Amygdala (tissue), 56 donors: ENCODE data around the gene CACHD1.

Experiments
- DNase-seq, 56 donors: peaks; one replicate each; lab custom pipeline; 2025; lab: John Stamatoyannopoulos, UW

CACHD1 gene

DNA sequence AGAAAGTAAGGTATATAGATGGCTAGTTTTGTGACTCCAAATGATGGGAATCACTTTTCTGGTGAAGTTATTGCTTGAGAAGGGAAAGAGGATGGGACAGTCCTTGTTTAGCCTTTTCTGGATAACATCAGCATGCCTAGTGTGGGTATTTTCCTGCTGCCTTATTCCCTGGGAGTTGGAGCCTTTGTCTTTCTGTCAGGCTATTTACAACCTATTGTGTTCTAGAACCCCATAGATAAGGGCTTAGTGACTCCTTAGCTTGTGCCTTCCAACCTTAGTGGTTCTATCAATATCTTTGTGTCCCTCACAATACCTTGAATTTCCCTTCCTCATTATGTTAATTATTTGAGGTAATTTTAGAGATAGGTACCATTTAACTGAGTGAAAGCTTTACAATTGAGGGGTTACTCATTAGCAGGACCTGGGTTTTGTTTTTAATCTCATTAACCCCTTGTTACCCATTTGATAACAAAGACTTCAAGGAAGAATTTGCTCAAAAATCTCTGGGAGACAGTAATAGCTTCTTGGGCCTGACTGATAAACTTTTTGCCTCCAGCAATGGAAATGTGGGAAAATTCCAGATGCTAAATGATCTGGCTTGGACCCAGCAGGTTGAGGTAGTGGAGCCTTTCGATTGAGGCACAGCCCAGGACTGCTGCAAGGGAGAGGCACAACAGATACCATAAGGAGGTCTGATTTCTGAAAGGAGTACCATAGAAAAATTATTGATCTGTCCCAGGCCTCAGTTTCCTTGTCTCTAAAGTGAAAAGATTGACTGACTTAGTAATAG is 49.0 kb downstream of the CACHD1 start:
- no peak for DNase-seq

DNA sequence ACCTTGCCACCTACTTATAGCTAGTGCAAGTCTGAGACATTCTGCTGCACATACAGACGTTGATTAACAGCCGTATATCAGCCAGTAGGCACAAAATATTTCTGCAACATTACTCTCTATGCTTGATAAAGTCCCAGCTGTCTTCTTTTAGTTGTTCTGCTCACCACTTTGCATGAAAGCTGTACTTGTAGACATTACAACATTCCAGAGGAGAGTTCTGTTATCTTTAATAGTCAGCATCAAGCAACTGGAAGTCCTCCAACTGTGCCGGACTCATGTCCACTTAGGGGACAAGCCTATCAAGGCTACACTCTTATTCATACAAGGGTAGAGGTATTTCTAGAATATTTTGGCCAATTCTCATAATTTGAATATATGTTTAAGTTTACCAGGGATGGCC is 50.0 kb downstream of the CACHD1 start:
- no peak for DNase-seq

DNA sequence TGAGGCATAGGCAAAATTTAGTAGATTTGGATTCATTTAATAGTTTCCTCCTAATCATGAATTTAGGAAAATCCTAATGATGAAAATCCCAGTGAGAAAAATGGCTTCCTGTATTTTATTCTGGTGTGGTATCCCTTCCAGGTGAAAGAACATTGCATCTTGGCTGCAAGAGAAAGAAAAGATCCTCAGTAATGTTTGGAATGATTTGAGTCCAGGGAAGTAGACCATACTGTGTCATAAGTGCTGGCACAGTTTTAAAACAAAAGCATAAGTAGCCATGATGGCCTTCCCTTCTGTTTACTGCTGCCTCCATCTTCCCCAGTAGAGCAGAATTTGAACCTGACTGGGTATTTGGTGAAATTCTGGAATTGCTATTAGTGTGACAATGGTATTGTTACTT is 52.8 kb downstream of the CACHD1 start:
- DNase-seq, result no peak

DNA sequence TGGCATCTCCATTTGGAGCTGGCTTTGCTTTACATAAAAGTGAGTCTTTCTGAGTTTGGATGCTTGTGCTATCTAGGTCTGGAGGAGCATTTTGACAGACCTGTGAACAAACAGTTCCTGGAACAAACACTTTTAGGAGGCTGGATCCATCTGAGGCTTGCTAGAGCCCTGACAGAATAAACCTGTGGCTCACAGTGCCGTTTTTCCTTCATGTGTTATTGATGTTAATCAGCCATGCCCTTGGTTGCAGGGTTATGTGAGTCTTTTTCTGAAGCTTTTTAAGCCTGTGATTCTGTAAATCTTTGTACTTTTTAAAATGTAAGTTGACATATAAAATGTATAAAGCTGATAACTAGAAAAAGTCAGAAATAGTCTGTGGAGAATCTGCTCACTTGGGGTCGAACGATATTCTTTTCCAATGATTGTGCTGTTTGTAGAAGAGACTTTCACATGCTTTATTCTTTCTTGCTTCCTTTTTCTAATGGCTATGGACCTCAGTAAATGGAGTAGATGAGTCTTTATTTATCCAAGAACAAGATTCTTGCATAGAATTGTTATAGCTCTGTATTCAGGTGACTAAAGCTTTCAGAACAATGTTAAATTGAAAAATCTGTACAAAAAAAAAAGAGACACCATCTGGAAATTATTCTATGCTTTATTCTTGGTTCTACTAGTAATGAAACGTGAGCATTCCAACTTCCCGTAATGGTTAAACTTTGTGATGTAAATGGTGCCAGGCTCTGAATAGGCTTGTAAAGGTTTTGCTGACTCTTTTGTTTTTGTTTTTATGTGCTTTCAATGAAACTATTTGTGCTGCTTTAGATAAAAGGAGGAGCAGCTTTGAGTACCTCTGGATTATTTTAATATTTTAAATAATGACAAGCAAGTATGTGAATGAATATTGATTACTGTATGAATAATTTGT is 53.7 kb downstream of the CACHD1 start:
- DNase-seq, result no peak

DNA sequence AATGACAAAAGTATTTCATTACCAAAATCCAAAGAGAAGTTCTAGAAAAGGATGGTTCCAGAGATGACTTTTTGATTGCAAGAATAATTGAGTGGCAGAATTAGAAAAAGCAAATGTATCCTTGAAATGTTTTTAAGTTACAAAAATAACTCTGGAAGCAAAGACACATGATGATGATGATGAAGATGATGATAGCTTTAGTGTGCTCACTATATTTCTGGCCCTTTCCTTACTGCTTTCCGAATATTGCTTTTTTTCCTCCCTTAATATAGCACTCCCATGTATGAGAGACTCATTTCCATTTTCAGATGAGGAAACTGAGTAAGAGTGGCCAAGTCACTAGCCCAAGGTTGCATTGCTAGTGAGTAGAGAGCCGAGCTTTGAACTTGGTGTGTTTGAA is 54.7 kb downstream of the CACHD1 start:
- no peak for DNase-seq

DNA sequence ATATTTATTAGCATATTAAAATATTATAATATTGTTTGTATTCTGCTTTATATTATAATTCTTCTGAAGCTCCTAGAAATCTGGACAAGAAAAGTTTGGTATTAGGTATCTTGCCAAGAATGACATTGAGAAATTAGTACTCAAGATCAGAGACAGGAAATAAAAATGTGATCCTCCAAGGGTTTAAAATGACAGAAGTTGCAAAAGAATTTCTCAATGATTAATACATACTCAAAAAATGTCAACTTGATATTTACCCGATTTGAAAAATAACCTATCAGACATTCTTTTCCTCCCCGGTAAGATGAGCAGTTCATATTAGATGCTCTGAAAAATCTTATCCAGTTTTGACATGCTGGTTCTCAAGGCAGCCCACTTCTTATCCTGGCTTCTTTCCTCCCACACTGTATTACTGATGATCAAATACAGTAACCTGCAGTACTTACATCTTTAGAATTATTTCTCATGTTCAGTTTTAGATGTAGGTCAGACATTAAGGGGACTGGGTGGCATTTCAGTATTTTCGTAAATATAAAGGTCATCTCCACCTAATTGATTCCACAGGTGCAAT is 55.3 kb downstream of the CACHD1 start:
- DNase-seq, result no peak

DNA sequence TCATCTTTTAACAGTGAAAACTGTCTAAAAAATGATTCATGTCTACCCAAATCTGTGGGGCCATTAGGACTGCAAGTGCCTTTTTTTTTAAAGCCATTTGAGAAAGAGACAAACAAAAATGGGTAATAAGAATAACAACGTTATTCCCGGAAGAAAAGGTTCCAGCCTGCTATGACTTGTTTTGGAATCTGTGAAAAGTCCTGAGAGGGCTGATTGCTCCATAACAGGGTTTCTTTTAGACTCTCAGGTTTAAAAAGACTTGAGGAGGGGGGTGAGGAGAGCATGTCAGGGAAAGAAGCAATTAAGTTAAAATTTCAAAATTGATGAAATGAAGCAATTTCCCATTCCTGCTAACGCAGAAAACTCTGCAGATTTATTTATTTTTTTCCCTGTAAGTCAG is 56.4 kb downstream of the CACHD1 start:
- no peak for DNase-seq

DNA sequence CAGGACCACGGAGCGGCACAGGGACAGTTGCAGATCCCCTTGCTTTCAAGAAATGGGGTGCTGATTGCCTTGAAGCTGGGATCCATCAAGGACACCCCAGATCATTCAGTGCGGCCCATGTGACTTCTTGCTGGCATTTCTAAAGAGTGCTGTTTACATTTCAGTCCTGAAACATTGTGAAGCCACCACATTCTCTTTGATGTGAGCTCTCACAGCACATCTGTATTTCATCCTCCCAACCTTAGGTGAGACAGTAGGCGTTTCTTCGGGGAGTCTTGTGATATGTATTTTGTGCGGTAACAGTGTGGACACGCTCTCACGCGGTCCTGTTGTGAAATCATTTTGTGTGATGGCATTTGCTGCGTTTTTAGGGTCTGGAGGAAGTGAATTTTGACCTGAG is 57.2 kb downstream of the CACHD1 start:
- no peak for DNase-seq

DNA sequence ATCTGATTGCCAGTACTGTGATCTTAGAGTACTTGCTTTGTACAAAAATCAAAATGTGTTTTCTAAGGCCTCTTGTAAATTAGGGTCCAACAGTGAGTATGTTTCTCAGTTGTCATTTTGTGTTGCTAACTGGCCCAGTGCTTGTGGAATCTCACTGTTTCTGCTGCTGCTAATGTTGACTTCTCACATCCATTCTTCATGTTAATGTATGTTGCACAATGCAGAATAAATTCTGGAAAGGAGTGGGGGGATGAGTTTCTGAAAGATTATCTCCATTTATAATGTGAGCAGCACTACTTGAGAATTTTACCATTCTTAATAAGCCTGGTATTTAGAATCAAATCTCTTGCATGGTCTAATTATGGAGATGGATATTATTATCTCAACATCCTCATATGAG is 57.9 kb downstream of the CACHD1 start:
- DNase-seq, result no peak

DNA sequence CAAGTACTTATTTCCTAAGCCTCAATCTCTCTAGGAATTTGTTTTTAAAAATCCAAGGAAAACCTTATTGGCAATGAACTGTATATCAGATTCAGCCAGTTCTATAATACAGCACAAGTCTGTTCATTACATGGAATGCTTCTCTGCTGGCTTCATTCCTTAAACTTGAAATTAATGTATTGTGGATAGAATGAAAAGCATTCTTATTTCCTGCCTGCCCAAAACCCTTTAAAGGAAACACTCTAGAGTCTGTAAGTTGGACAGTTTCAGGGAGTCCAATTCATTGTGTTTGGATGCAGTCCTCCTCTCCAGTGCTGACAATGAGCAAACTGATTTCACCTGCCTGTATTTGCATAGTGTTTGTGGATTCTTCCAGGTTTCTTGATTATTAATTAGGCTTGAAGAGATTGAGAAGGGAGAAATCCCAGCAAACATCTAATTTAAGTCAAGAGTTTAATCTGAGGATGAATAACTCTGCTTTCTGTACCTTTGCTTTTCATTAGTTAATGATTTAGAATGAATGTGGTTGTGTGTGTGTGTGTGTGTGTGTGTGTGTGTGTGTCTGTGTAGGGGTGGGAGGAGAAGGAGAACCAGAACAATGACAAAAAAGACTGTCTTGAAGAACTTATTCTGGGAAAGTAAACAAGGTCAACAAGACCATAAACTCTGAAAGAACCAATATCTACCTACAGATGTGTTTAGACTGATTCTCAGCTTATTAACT is 61.2 kb downstream of the CACHD1 start:
- DNase-seq, result no peak

DNA sequence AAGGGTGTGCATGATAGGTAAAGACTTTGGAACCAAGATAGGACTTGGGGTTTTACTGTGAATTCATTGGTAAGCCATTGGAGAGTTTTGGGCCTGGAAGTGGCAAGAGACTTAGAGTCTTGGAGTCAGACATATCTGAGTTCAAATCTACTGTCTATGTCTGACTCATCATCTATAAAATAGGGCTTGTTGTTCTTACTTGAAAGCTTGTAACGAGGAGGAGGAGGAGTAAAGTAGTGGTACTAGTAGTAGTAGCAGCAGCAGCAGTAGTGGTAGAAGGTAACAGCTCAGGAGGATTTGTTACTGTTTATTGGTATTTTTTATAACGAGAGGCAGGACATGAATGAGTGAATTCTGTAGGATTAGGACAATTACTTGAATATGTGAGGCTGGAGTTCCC is 62.7 kb downstream of the CACHD1 start:
- no peak for DNase-seq

DNA sequence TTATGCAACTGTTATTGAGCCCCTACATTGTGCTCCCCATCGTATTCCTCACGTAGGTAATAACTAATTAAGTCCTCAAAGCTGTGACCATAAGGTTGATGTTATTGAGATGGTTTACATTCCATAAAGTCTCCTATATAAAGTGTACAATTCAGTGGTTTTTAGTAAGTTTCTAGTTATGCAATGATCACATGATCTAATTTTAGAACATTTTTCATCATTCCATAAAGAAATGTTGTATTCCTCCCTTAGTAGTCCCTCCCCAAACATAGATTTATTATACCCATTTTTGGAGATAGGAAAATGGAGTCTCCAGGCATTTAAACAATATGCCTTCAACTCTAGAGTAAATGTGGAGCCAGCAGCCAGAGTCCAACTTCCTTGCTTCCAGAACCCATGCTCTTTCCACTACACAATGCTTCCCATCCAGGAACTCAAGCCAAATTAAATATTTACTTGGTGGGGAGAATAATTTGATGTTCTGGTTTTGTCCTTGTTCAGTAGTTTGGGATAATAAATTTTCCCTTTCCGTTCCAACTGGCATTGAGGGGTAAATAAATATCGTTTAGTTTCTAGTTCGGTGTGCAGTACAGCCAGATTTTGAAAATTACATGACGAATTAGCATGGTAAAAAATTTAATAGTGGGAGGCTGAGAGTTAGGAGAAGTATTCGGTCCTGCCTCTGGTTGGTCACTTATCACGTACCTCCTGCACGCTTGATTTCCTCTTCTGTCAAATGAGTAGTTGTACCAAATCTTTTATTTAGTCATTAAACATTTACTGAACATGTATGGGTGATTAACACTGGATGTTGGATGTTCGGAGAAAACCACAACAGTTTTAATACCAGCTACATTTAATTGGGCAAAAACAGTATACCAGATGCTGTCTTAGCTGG is 66.3 kb downstream of the CACHD1 start:
- DNase-seq, result no peak

DNA sequence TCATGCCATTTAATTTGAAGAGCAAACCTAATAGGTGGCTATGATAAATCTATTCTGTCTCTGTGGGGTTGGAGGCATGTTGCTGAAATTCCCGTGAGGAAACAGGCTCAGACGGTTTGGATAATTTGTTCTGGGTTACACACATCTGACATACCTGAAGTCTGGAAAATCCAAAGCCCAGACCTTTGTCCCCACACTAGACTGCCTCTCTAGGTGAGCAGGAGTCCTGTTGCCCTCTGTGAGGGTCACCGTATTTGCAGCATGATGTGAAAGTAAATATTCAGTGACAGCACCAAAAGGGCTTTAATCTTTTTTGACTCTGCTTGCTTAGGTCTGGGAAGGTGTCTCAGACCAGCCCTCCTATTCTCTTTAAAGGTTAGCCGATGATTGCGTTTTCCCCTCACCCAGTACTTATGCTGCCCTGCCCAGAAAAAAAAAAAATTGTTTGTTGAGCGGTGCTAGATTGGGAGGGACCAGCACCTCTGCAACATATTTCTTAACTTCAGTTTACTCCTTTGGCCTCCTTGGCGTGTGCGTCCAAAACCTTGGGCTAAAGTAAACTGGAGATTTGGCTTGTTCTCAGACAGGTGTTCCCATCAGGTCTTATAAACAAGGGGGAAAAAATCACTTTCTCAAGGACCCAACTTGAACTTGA is 67.0 kb downstream of the CACHD1 start:
- DNase-seq, result no peak

DNA sequence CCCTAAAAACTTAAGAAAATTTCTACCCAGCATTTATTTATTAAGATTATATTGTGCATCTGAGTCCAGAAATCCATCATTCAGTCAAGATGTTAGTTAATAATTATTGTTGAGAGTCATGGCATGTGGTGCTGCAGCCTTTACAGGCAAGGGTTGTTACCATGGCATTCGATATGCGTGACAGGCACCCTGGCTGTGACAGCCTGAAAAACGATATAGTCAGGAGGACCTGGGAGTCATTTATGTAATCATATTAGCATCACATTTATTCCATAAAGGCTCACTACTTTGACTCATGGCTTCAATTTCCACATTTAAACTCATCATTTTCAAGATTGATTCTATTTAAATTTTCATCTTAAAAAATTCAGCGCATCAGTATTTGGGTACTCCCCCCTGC is 68.0 kb downstream of the CACHD1 start:
- no peak for DNase-seq

DNA sequence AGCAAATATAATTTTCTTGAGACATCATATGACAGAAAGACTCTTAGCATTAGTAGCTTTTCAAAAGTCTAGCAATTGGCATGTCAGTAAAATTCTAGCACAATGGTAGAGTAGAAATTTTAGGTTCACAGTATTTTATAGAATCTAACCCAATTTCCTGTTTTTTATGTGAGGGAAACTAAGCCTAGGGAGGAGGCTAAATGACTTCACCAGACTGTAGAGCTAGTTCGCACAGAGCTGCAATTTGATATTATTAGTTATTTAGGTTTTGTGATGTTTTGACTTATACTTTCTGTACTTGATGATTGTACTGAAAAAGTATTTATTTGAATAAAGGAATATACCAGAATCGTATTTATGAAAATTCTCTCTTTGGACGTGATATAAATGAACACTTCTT is 68.5 kb downstream of the CACHD1 start:
- DNase-seq, result no peak

DNA sequence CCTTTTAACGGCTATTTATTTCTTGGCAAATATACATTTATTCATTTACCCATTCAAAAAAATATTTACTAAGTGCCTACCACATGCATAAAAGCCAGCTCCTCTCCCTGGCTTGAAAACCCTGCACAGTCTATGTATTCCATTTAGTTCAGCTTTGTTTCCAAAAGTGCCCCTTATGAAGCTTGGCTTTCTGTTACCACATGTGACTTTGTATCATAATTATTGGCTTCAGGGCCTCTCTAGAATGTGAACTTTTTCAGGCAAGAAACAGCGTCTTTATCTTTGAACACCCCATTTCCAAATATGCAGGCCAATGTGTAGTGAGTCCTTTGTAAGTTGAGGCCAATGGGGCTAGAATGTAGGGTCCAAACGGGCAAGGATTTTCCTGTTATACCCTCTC is 69.4 kb downstream of the CACHD1 start:
- no peak for DNase-seq

DNA sequence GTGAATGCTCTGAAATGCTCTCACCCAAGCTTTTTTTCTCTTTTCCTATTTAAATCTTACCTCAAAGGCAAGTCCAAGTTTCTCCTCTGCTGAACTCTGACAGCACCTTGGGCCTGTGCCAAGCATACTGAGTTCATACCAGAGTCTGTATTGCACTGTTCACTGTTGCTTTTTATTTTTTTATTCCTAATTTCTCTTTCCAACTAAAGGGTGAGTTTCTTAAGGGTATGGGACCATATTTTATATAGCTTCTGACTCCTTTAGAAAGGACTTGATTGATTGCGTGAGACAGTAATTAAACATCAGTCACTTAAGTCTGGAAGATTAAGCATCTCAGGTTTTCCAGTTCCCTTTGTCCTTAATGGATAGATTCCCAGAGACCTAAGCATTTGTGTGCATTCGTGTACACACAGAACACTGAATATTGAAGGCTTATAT is 69.9 kb downstream of the CACHD1 start:
- DNase-seq, result peak in 3 of 56 donors; percentile 3 to 17 (median 15)

DNA sequence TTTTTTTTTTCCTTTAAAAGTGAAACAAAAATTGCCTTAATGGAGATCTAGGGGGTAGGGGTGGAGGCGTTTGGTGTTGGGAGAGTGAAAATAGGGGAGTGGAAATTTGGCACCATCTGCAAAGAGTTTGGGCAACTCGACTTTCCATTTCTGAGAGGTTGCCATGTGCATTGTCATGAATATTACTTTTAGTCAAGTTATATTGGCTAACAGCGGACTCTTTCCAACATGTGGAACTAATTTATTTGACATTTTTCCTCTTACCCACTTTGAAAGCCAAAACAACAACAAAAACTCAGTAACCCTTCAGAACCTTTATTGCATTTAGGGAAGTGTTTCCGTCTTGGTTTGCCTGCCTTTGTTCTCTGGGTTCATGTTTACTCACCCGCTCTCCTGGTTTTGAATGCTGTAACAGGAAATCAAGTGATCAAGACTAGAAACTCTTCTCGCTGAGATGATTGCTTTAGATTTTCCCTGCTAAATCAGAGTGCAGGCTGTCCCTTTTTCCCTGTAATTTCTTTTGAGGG is 70.4 kb downstream of the CACHD1 start:
- DNase-seq, result no peak

DNA sequence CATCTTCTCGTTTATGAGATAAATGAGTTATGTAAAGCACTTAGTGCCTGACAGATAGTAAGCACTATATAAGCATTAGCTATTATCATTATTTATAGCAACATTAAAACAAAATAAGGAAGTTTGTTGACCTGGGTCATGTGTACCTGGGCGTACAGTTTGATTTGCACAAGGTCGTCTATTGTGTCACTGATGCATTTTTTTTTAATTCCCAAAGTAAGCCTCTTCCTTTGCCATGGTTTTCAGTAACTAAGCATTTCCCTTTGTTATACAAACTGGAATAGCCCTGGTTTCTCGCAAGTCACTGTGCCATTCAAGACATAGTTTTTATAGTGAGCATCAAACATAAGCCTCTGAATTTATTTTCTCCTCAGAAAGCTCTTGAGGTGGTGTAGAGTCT is 72.2 kb downstream of the CACHD1 start:
- no peak for DNase-seq
